T-helper 17 cell (primary cell): ENCODE data around the gene SPHK2. TPM values are rescaled to one million over a fixed set of nuclear protein-coding genes. Genes with fewer than 3 reads are reported as not detected.
"Not testable (repeated sequence)": the region's sequence is repeated elsewhere in the genome, so short reads cannot be mapped to it uniquely, and the experiment has no call there.

Source experiments
- ATAC-seq: fragments of 150-1000 bp; cut with Tn5 transposase; 2 replicates; pipeline ENCODE4 v1.10.0; 2021; ENCODE audit warnings: mild to moderate bottlenecking, moderate library complexity
- DNase-seq, 3 donors: peaks; one replicate each; pipeline versions ENCODE4 v3.0.0 to v3.0.0-alpha.2; 2020 to 2021
- H3K9me3 ChIP-seq: one replicate; pipeline ENCODE4 v1.7.0; 2013; ENCODE audit warnings: low read length, mild to moderate bottlenecking; ENCODE audit not compliant: control insufficient read depth, poor library complexity, severe bottlenecking
- H3K27ac Mint-ChIP-seq: one replicate; pipeline ENCODE4 v1.8.0; 2022; ENCODE audit warnings: mild to moderate bottlenecking, moderate library complexity, mixed read lengths
- H3K27me3 Mint-ChIP-seq: one replicate; pipeline ENCODE4 v1.8.0; 2022; ENCODE audit warnings: mixed read lengths
- H3K36me3 Mint-ChIP-seq: one replicate; pipeline ENCODE4 v1.8.0; 2022; ENCODE audit warnings: low read depth, mixed read lengths
- H3K4me1 Mint-ChIP-seq: one replicate; pipeline ENCODE4 v1.8.0; 2022; ENCODE audit warnings: mild to moderate bottlenecking, mixed read lengths
- H3K4me3 Mint-ChIP-seq: one replicate; pipeline ENCODE4 v1.8.0; 2022; ENCODE audit warnings: mild to moderate bottlenecking, moderate library complexity, mixed read lengths
- total RNA-seq, 4 donors: library from RNA in 2 of 4; stranded (reverse) in 2 of 4; gene quantifications; one replicate each; pipeline ENCODE4 v1.2.3 and lab custom pipeline; 2022 to 2026

Gene SPHK2
- total RNA-seq, 2 donors from 2014 or later = 11.9 to 12.6 TPM

DNA sequence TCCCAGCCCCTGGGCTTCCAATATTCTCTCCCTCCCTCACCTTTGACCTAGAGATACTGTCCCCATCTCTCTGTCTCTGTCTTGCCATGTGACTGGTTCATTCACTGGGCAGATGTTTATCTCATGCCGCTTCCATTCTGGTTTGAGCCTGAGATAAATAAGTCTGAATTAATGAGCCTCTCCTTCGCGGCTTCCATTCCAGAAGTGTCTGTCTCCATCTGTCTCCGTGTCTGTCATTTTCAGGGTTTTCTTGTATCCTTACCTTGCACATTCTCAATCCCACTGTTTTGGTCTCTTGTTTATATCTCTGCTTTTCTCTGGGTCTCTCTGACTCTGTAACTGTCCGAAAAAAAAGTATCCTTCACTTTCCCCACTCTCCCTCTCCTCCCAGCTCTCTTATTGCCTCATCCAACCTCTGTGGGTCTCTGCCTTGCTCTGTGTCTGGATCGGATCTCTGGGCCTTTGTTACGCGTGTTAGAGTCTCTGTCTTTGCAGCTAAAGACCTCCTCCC lies 4.3 kb downstream of the SPHK2 start:
- Mint-ChIP-seq H3K27me3 (no peaks in the 10 kb centered on the region), H3K27ac (peak overlapping the region; percentile 92), H3K4me3 (peak overlapping the region; percentile 88), H3K4me1 (peaks cover 30% of the 10 kb centered on the region), H3K36me3 (peaks cover 4% of the 10 kb centered on the region)
- no peak for ATAC-seq
- DNase-seq = no peak
- H3K9me3 ChIP-seq = no peaks in the 10 kb centered on the region

DNA sequence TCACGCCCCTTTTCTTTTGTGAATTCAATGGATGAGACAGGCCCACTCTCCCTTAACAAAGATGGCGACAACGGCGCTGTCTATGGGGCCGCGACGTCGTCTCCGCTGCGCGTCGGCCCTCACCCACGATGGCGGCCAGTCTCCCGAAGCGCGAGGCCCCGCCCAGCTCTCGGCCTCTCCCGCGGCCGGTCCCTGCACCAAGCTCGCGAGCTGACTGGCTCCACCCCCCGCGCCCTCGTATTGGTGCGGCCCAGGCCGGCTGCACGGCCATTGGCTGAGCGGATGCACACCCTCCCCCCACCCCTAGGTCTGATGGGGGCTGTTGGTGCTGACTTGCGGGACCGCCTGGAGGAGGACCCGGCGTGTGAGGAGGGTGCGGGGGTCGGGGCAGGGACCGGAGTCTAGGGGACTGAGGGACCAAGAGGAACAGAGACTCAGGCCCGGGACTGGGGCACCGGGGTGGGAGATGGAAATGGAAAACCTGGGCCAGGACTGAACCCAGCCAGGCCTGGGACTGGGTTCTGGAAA lies 4.8 kb downstream of the SPHK2 start:
- Mint-ChIP-seq H3K36me3 (peaks cover 4% of the 10 kb centered on the region), H3K4me3 (peak overlapping the region; percentile 88), H3K4me1 (peaks cover 29% of the 10 kb centered on the region), H3K27ac (peak overlapping the region; percentile 92), H3K27me3 (no peaks in the 10 kb centered on the region)
- peak; percentile 83 for ATAC-seq
- DNase-seq = peak; percentile 89 to 94 (median 92)
- no peaks in the 10 kb centered on the region for H3K9me3 ChIP-seq

DNA sequence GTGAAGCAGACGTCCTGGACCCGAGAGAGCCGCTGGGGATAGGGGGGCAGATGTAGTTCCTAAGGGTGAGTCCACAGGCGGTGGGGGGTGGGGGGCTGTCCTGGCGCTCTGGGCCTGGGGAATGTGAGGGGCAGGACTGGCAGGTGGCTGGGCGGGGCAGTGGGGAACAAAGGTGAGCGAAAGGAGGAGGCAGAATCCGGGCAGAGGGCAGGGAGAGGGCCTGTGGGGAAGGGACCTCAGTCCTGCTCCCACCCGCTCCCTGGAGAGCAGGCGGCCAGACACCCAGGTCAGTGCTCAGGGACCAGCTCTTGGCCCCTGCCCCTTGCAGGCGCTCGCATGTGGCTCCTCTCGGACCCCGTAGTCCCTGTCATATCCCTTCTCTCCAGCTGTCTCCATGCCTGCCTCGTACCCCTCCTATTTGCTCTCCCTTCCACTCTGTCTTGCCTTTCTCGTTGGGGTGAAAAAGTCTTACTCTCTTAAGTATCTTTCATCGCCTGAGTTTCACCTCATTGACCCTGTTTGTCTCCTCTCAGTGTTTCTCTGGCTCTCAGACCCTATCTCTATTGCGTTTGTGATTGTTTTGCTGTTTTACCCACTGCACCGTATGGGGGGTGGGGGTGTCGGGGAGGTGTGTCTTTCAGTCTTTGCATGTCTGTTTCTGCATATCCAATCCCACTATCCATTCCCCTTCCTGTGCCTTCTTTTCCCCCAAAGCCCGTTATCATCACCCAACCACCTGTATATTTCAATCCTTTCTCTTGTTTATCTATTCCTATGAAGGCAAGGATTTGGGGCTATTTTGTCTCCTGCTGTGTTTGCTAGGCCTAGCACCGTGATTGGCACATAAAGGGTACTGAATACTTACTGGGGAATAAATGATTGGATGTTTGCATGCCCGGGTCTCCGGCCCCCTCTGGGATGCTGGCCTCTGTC lies 5.8 kb downstream of the SPHK2 start:
- no peaks in the 10 kb centered on the region for H3K9me3 ChIP-seq
- Mint-ChIP-seq H3K36me3 (peaks cover 4% of the 10 kb centered on the region), H3K27ac (peak overlapping the region; percentile 92), H3K4me3 (peak overlapping the region; percentile 88), H3K4me1 (peaks cover 24% of the 10 kb centered on the region), H3K27me3 (no peaks in the 10 kb centered on the region)
- no peak for ATAC-seq
- no peak for DNase-seq

DNA sequence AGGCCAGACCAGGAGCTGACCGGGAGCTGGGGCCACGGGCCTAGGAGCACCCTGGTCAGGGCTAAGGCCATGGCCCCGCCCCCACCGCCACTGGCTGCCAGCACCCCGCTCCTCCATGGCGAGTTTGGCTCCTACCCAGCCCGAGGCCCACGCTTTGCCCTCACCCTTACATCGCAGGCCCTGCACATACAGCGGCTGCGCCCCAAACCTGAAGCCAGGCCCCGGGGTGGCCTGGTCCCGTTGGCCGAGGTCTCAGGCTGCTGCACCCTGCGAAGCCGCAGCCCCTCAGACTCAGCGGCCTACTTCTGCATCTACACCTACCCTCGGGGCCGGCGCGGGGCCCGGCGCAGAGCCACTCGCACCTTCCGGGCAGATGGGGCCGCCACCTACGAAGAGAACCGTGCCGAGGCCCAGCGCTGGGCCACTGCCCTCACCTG lies 6.6 kb downstream of the SPHK2 start:
- Mint-ChIP-seq H3K27me3 (no peaks in the 10 kb centered on the region), H3K27ac (no peak overlapping the region), H3K4me1 (peaks cover 27% of the 10 kb centered on the region), H3K4me3 (no peak overlapping the region), H3K36me3 (peaks cover 4% of the 10 kb centered on the region)
- DNase-seq (no peak), ATAC-seq (no peak)
- no peaks in the 10 kb centered on the region for H3K9me3 ChIP-seq

DNA sequence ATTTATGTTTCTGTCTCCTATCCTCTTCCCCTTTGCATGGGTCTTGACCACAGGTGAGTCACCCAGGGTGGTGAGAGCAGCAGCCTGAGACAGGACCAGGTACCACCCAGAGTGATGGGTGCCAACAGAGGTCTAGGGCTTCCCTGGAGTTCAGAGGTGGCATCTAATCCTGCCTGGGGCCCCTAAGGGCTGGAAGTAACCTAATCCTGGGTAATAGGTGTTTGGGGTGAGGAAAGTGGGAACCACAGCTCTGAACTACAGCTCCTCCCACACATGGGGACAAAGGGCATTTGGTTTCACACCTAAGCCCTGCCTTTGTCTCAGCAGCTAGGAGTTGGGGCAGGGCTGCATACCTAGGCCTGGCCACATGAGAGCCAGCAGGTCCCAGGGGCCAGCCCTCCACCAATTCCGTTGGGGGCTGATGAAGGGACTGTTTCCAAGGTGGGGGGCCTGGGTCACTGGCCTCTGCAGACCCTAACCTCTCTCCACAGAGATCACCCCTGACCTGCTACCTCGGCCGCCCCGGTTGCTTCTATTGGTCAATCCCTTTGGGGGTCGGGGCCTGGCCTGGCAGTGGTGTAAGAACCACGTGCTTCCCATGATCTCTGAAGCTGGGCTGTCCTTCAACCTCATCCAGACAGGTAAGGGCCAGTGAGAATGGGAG lies 8.0 kb downstream of the SPHK2 start:
- Mint-ChIP-seq H3K27me3 (no peaks in the 10 kb centered on the region), H3K4me1 (peaks cover 26% of the 10 kb centered on the region), H3K36me3 (peaks cover 4% of the 10 kb centered on the region), H3K4me3 (no peak overlapping the region), H3K27ac (no peak overlapping the region)
- no peaks in the 10 kb centered on the region for H3K9me3 ChIP-seq
- no peak for ATAC-seq
- DNase-seq = no peak

DNA sequence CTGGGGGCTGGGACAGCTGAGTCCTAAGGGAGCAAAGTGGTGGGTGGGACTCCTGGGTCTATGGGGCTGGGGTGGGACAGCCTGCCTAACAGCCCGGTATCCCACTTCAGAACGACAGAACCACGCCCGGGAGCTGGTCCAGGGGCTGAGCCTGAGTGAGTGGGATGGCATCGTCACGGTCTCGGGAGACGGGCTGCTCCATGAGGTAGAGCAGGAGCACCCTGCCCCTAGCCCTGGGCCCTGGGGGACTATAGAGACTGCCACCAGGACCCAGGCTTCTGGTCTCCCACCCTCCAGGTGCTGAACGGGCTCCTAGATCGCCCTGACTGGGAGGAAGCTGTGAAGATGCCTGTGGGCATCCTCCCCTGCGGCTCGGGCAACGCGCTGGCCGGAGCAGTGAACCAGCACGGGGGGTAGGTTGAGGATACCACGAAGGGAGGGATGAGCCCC lies 8.6 kb downstream of the SPHK2 start:
- H3K27ac Mint-ChIP-seq = no peak overlapping the region
- no peak overlapping the region for H3K4me3 Mint-ChIP-seq
- no peaks in the 10 kb centered on the region for H3K9me3 ChIP-seq
- peaks cover 27% of the 10 kb centered on the region for H3K4me1 Mint-ChIP-seq
- no peaks in the 10 kb centered on the region for H3K27me3 Mint-ChIP-seq
- ATAC-seq (no peak), DNase-seq (no peak)
- H3K36me3 Mint-ChIP-seq = peaks cover 4% of the 10 kb centered on the region

DNA sequence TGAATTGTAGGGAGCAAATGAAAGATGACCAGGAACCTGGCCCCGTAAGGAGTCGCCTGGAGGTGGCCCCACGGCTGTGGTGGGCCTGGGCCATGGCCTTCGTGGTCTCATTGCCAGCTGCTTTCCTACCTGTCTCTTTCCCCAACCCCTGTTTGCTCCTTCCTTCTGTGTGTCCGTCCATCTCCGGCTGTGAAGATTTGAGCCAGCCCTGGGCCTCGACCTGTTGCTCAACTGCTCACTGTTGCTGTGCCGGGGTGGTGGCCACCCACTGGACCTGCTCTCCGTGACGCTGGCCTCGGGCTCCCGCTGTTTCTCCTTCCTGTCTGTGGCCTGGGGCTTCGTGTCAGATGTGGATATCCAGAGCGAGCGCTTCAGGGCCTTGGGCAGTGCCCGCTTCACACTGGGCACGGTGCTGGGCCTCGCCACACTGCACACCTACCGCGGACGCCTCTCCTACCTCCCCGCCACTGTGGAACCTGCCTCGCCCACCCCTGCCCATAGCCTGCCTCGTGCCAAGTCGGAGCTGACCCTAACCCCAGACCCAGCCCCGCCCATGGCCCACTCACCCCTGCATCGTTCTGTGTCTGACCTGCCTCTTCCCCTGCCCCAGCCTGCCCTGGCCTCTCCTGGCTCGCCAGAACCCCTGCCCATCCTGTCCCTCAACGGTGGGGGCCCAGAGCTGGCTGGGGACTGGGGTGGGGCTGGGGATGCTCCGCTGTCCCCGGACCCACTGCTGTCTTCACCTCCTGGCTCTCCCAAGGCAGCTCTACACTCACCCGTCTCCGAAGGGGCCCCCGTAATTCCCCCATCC lies 9.4 kb downstream of the SPHK2 start:
- peaks cover 2% of the 10 kb centered on the region for H3K36me3 Mint-ChIP-seq
- H3K9me3 ChIP-seq = no peaks in the 10 kb centered on the region
- H3K4me1 Mint-ChIP-seq = peaks cover 25% of the 10 kb centered on the region
- no peaks in the 10 kb centered on the region for H3K27me3 Mint-ChIP-seq
- ATAC-seq (no peak), DNase-seq (no peak)
- peak overlapping the region; percentile 37 for H3K27ac Mint-ChIP-seq
- peak overlapping the region; percentile 25 for H3K4me3 Mint-ChIP-seq

DNA sequence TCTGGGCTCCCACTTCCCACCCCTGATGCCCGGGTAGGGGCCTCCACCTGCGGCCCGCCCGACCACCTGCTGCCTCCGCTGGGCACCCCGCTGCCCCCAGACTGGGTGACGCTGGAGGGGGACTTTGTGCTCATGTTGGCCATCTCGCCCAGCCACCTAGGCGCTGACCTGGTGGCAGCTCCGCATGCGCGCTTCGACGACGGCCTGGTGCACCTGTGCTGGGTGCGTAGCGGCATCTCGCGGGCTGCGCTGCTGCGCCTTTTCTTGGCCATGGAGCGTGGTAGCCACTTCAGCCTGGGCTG lies 9.9 kb downstream of the SPHK2 start:
- Mint-ChIP-seq H3K36me3 (no peaks in the 10 kb centered on the region), H3K27ac (no peak overlapping the region), H3K4me3 (no peak overlapping the region), H3K27me3 (no peaks in the 10 kb centered on the region), H3K4me1 (peaks cover 20% of the 10 kb centered on the region)
- H3K9me3 ChIP-seq = no peaks in the 10 kb centered on the region
- DNase-seq = no peak
- ATAC-seq = no peak

DNA sequence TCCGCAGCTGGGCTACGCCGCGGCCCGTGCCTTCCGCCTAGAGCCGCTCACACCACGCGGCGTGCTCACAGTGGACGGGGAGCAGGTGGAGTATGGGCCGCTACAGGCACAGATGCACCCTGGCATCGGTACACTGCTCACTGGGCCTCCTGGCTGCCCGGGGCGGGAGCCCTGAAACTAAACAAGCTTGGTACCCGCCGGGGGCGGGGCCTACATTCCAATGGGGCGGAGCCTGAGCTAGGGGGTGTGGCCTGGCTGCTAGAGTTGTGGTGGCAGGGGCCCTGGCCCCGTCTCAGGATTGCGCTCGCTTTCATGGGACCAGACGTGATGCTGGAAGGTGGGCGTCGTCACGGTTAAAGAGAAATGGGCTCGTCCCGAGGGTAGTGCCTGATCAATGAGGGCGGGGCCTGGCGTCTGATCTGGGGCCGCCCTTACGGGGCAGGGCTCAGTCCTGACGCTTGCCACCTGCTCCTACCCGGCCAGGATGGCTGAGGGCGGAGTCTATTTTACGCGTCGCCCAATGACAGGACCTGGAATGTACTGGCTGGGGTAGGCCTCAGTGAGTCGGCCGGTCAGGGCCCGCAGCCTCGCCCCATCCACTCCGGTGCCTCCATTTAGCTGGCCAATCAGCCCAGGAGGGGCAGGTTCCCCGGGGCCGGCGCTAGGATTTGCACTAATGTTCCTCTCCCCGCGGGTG lies 10.4 kb downstream of the SPHK2 start:
- Mint-ChIP-seq H3K27ac (peak overlapping the region; percentile 14), H3K27me3 (no peaks in the 10 kb centered on the region), H3K4me3 (no peak overlapping the region), H3K4me1 (peaks cover 20% of the 10 kb centered on the region), H3K36me3 (no peaks in the 10 kb centered on the region)
- ATAC-seq = no peak
- H3K9me3 ChIP-seq = no peaks in the 10 kb centered on the region
- DNase-seq = no peak

DNA sequence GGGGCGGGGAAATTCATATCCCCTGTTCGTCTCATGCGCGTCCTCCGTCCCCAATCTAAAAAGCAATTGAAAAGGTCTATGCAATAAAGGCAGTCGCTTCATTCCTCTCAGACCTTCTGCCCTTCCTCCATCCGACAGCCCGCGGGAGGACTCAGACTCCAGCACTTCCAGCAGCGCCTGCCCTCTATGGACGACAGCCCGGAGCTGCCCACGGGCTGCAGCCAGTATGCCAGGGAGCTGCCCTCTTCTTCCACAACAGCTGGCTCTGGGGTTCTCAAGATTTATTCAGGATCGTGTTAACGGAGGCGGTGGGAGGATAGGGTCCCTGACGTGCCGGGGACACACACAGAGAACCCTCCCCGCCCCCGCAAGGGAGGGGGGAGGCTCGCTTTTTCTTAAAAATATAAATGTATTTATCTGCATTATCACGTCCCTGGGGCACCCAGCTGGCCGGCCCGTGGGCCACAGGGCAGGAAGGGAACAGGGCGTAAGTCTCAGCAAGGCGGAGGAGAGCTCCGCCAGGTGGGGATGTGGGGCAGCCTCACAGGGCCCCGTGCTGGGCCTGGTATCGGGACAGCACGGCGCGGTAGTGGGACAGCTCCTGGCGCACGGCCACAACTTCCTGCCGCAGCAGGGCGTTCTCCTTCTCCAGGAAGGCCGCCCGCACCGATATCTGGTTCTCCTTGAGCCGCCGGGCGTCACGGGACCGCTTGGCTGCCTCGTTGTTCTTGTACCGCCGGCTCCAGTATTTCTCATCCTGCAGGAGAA lies 11.2 kb downstream of the SPHK2 start:
- Mint-ChIP-seq H3K27ac (peak overlapping the region; percentile 14), H3K27me3 (no peaks in the 10 kb centered on the region), H3K4me3 (no peak overlapping the region), H3K36me3 (no peaks in the 10 kb centered on the region), H3K4me1 (peaks cover 18% of the 10 kb centered on the region)
- DNase-seq (no peak), ATAC-seq (no peak)
- H3K9me3 ChIP-seq = no peaks in the 10 kb centered on the region

DNA sequence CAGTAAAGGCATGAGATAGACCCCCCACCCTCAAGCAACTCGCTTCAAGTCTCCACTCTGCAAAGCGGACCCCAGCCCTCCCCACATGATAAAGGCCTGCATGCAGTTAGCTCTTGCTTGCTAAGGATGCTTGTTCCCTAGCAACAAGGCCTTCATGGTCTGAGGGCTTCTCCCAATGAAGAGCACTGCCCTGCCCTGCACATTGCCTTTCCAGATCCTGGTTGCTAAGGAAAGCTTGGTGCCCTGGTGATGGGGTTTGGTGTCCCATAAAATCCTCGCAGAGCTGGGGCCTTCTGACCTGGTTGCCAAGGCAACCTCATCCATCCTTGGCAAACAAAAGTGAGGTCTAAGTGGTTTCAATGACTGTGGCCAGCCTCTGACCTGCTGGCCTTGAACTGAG lies 11.9 kb downstream of the SPHK2 start:
- Mint-ChIP-seq H3K4me1 (peaks cover 19% of the 10 kb centered on the region), H3K27ac (peak overlapping the region; percentile 80), H3K4me3 (peak overlapping the region; percentile 28), H3K36me3 (peaks cover 3% of the 10 kb centered on the region), H3K27me3 (no peaks in the 10 kb centered on the region)
- ATAC-seq (no peak), DNase-seq (no peak)
- H3K9me3 ChIP-seq = no peaks in the 10 kb centered on the region

DNA sequence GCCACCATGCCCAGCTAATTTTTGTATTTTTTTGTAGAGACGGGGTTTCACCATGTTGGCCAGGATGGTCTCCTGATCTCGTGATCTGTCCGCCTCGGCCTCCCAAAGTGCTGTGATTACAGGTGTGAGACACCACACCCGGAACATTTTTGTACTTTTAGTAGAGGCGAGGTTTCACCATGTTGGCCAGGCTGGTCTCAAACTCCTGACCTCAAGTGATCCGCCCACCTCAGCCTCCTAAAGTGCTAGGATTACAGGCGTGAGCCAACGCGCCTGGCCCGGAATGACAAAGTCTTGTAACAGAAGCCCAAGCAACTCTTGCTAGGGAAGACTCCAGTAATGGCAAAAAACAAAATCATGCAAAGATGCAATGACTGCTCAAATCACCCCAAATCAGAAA lies 13.0 kb downstream of the SPHK2 start:
- H3K36me3 Mint-ChIP-seq, H3K4me3 Mint-ChIP-seq, DNase-seq, H3K27me3 Mint-ChIP-seq, H3K9me3 ChIP-seq, ATAC-seq: not testable (repeated sequence)
- Mint-ChIP-seq H3K4me1 (peaks cover 19% of the 10 kb centered on the region), H3K27ac (peak overlapping the region; percentile 80)
